IMR-90 (cell line): ENCODE measurements around the gene TMEM256. TPM values are rescaled to one million over a fixed set of nuclear protein-coding genes. Genes with fewer than 3 reads are reported as not detected.
A peak's percentile ranks its signal among the peaks of the same experiment; 100 is the strongest.

Experiments used
- ATAC-seq: fragments of 200-7000 bp; cut with Tn5 transposase; 2 replicates; pipeline ENCODE4 v1.9.1; 2020; ENCODE audit warnings: low read depth, mild to moderate bottlenecking, moderate library complexity
- BruUV-seq: library from RNA; stranded (reverse); fragments of 400-500 nt; replicated peaks from 2 replicates; lab custom pipeline; 2021; lab: Mats Ljungman, UMichigan
- CTCF ChIA-PET: fragments of 300-600 bp; formaldehyde crosslinking; extraction: SDS; loops from one replicate; lab custom pipeline; 2021; ENCODE audit warnings: antibody characterized with exemption; lab: Yijun Ruan, JAX
- POLR2A ChIA-PET: fragments of 300-600 bp; sonication (Branson Sonifier 250); formaldehyde crosslinking; loops from one replicate; lab custom pipeline; 2022; ENCODE audit warnings: antibody characterized with exemption; ENCODE audit not compliant: unreplicated experiment; lab: Charles Lee
- DNase-seq: peaks from one replicate; pipeline ENCODE4 v3.0.0; 2013
- H2AFZ ChIP-seq: replicated peaks from 2 replicates; pipeline ENCODE3; 2013; ENCODE audit warnings: low read length, mild to moderate bottlenecking; ENCODE audit not compliant: poor library complexity
- H2AK5ac ChIP-seq: 2 replicates; pipeline ENCODE4 v1.6.1; 2013; ENCODE audit warnings: low read depth, low read length, inconsistent platforms
- H2AK9ac ChIP-seq: replicated peaks from 2 replicates; pipeline ENCODE3; 2013; ENCODE audit warnings: mild to moderate bottlenecking, low read depth, low read length, moderate library complexity; ENCODE audit not compliant: poor library complexity
- H2BK120ac ChIP-seq: 2 replicates; pipeline ENCODE4 v1.6.1; 2013; ENCODE audit warnings: low read depth, low read length, inconsistent platforms
- H2BK15ac ChIP-seq: 3 replicates; pipeline ENCODE4 v1.6.1; 2013; ENCODE audit warnings: low read depth, low read length, inconsistent platforms
- H2BK20ac ChIP-seq: 2 replicates; pipeline ENCODE4 v1.6.1; 2013; ENCODE audit warnings: low read depth, mild to moderate bottlenecking, inconsistent platforms, low read length, moderate library complexity
- H2BK5ac ChIP-seq: 2 replicates; pipeline ENCODE4 v1.6.1; 2013; ENCODE audit warnings: mild to moderate bottlenecking, low read depth, low read length, inconsistent platforms; ENCODE audit not compliant: poor library complexity, severe bottlenecking
- H3K14ac ChIP-seq: replicated peaks from 2 replicates; pipeline ENCODE4 v1.6.1; 2013; ENCODE audit warnings: low read depth, low read length, inconsistent platforms
- H3K18ac ChIP-seq: 2 replicates; pipeline ENCODE4 v1.6.1; 2013; ENCODE audit warnings: low read depth, low read length, control low read depth
- H3K23ac ChIP-seq: 2 replicates; pipeline ENCODE4 v1.6.1; 2013; ENCODE audit warnings: low read depth, low read length, inconsistent platforms
- H3K27ac ChIP-seq: 2 replicates; pipeline ENCODE4 v1.5.1; 2013; ENCODE audit warnings: mild to moderate bottlenecking, control low read depth, low read length; ENCODE audit not compliant: insufficient read depth
- H3K27me3 ChIP-seq: 2 replicates; pipeline ENCODE4 v1.6.1; 2013; ENCODE audit warnings: low read length; ENCODE audit not compliant: control insufficient read depth, insufficient read depth
- H3K36me3 ChIP-seq: 2 replicates; pipeline ENCODE4 v1.6.1; 2013; ENCODE audit warnings: low read length, mixed read lengths; ENCODE audit not compliant: control insufficient read depth, insufficient read depth
- H3K4ac ChIP-seq: 2 replicates; pipeline ENCODE4 v1.6.1; 2013; ENCODE audit warnings: low read depth, low read length, inconsistent platforms
- H3K4me1 ChIP-seq: 2 replicates; pipeline ENCODE4 v1.6.1; 2013; ENCODE audit warnings: low read length, mixed read lengths; ENCODE audit not compliant: control insufficient read depth, insufficient read depth
- H3K4me2 ChIP-seq: 2 replicates; pipeline ENCODE4 v1.6.1; 2013; ENCODE audit warnings: low read depth, mild to moderate bottlenecking, control low read depth, low read length, moderate library complexity
- H3K4me3 ChIP-seq: 2 replicates; pipeline ENCODE4 v1.5.1; 2013; ENCODE audit warnings: low read depth, mild to moderate bottlenecking, control low read depth, low read length, moderate library complexity; ENCODE audit not compliant: insufficient read depth
- H3K56ac ChIP-seq: 2 replicates; pipeline ENCODE4 v1.6.1; 2013; ENCODE audit warnings: low read length, inconsistent platforms; ENCODE audit not compliant: insufficient read depth; ENCODE audit errors: extremely low read depth
- H3K79me1 ChIP-seq, 2 experiments: 2 replicates each; pipeline ENCODE4 v1.6.1; 2013; ENCODE audit warnings: low read length in 2 of 2, inconsistent platforms in 1 of 2, low read depth in 1 of 2
- H3K9ac ChIP-seq: 2 replicates; pipeline ENCODE4 v1.6.1; 2013; ENCODE audit warnings: low read depth, low read length, control low read depth
- H3K9me1 ChIP-seq: 2 replicates; pipeline ENCODE4 v1.6.1; 2013; ENCODE audit warnings: low read length, inconsistent platforms; ENCODE audit not compliant: insufficient read depth
- H3K9me3 ChIP-seq: 2 replicates; pipeline ENCODE4 v1.6.1; 2013; ENCODE audit warnings: low read length; ENCODE audit not compliant: control insufficient read depth, insufficient read depth
- H4K20me1 ChIP-seq: 2 replicates; pipeline ENCODE4 v1.6.1; 2013; ENCODE audit warnings: low read length, inconsistent platforms; ENCODE audit not compliant: insufficient read depth
- H4K5ac ChIP-seq: 2 replicates; pipeline ENCODE4 v1.6.1; 2013; ENCODE audit warnings: mild to moderate bottlenecking, low read depth, low read length, control low read depth
- H4K8ac ChIP-seq, 2 experiments: 2 replicates each; pipeline ENCODE4 v1.6.1; 2013; ENCODE audit warnings: low read depth in 2 of 2, low read length in 2 of 2, control low read depth in 1 of 2, inconsistent platforms in 1 of 2
- H4K91ac ChIP-seq: 2 replicates; pipeline ENCODE4 v1.6.1; 2013; ENCODE audit warnings: low read depth, low read length, inconsistent platforms; ENCODE audit not compliant: insufficient read depth
- CEBPB ChIP-seq: IDR thresholded peaks from 2 replicates; pipeline ENCODE4 v1.6.1; 2012; ENCODE audit warnings: low read depth, low read length, improper control_type of control experiment
- MAFK ChIP-seq: IDR thresholded peaks from 2 replicates; pipeline ENCODE4 v1.6.1; 2012; ENCODE audit warnings: low read depth, low read length, improper control_type of control experiment
- POLR2A ChIP-seq: IDR thresholded peaks from 2 replicates; pipeline ENCODE4 v1.6.1; 2012; ENCODE audit warnings: mild to moderate bottlenecking, low read depth, low read length
- WGBS, 2 experiments: methylation state at CpG; one replicate each; pipeline versions ENCODE4 v1.1.5 to v1.1.7; 2013; ENCODE audit warnings: missing lambda C conversion rate in 2 of 2; ENCODE audit not compliant: insufficient read length in 1 of 2; ENCODE audit errors: extremely low coverage in 2 of 2; 5-methylcytosine and 5-hydroxymethylcytosine counted together
- dilution Hi-C: fragments of 300-500 bp; cut with HindIII; formaldehyde crosslinking; loops from one replicate; pipeline ENCODE4 v1.14.3; 2018; ENCODE audit warnings: low sequenced_read_pairs; ENCODE audit not compliant: unreplicated experiment
- in situ Hi-C: fragments of 300-500 bp; cut with MboI; formaldehyde crosslinking; loops from 3 replicates; pipeline ENCODE4 v1.14.3; 2019; ENCODE audit warnings: low sequenced_read_pairs, inconsistent platforms, mixed read lengths
- intact Hi-C: fragments of 100-400 bp; cut with micrococcal nuclease; formaldehyde crosslinking; loops from 2 replicates; pipeline ENCODE4 v1.10.0; 2022
- polyA plus RNA-seq, 3 experiments: library from polyadenylated mRNA; depleted of rRNA; stranded (reverse); fragments of >200 nt; gene quantifications; 2 replicates each; pipeline ENCODE4 v1.2.3, GENCODE V29; 2012; ENCODE audit warnings: low replicate concordance in 1 of 3
- total RNA-seq: library from RNA; depleted of rRNA; stranded (reverse); fragments of >200 nt; gene quantifications from 2 replicates; pipeline ENCODE4 v1.2.3, GENCODE V29; 2012
- TF ChIP-seq, protein P1 (sequence below): fragments of 150-350 bp; IDR thresholded peaks from 2 replicates; pipeline ENCODE4 v1.6.1; 2016; ENCODE audit warnings: low read depth, mild to moderate bottlenecking, low read length, moderate library complexity, borderline replicate concordance

TMEM256 gene
- total and polyA plus RNA-seq, 2 of the 4 experiments (the other 2 are of a cell fraction), result 38.4 to 174 TPM

DNA sequence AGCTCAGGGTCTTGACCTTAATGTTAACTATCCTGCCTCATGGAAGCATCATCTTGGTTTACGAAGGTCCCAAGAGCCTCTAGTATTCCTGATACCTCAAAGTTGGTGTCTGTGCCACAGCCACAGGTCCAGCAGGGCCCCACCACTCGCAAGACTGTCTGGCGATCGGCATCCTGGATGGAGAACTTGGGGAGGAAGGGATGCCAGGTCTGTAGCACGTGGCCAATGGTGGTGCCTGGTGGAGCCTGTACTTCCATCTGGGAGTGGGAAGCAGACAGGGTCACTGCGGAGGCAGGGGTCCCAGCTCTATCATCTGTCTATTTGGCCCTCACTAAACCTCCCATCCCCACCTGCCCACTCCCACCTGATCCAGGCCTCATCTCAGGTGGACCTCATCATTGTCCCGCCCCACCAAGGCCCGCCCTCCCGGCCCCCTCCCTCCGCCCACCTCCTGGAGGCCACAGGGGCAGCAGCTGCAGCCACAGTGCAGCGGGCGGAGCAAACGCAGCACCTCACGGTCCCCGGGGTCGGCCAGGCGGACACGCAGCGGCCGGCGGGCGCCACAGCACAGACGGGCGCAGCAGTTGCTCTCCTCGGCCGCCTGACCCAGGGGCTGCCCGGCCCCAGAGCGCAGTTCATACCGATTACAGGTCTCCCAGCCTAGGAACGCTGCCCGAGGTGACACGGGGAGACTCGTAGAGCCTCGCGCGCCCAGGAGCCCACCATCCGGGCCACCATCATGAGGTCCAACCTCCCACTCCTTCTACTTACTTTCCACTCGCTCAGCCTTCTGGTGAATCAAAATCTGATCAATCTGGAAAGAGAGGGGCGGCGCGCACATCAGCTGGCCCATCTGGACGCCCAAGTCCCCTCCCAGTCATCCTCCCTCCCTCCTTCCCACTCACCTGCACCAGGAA, 10.9 kb downstream of the TMEM256 start:
- Histone ChIP-seq H2AFZ (peak overlapping the region; percentile 80), H3K14ac (no peak overlapping the region), H4K8ac (peak overlapping the region in 1 of 2 experiments; percentile 5; a peak in 2 of 4 replicates), H2AK9ac (peak overlapping the region; percentile 86), H2BK15ac (no peak overlapping the region), H3K27me3 (no peaks in the 10 kb centered on the region), H4K91ac (no peak overlapping the region; the same call in 1 of the 2 replicates), H3K4me1 (peaks cover 8% of the 10 kb centered on the region), H4K20me1 (no peaks in the 10 kb centered on the region), H2AK5ac (peak overlapping the region; percentile 37), H3K18ac (no peak overlapping the region), H2BK5ac (no peak overlapping the region), H3K36me3 (peaks cover 41% of the 10 kb centered on the region), H3K4me2 (peak overlapping the region; percentile 65), H3K4me3 (peak overlapping the region; percentile 70), H3K9me1 (peaks cover 7% of the 10 kb centered on the region; the same call in 1 of the 2 replicates), H3K9me3 (no peaks in the 10 kb centered on the region), H3K27ac (no peak overlapping the region; the same call in 1 of the 2 replicates), H3K56ac (no peak overlapping the region), H3K79me1 (peaks cover 14 to 32% of the 10 kb centered on the region in 2 experiments), H2BK120ac (no peak overlapping the region), H4K5ac (no peak overlapping the region), H3K9ac (peak overlapping the region; percentile 87), H3K23ac (0 out of 2 replicates have a peak overlapping the region, but pooled peaks have one; percentile 6), H2BK20ac (no peak overlapping the region), H3K4ac (peak overlapping the region; percentile 8; the same call in 1 of the 2 replicates)
- ChIA-PET POLR2A (interaction anchor here (0.7 kb wide), 1 partner anchor 12 kb away, joined by 4 read pairs; no protein-coding TSS in a partner anchor), CTCF (no interaction called here)
- ATAC-seq (no peak), DNase-seq (no peak)
- BruUV-seq, result TSS peak; percentile 62
- intact Hi-C loops, result no loop called here
- TF ChIP-seq CEBPB (no peak), POLR2A (no peak), MAFK (no peak)
- TF ChIP-seq, protein P1, sequence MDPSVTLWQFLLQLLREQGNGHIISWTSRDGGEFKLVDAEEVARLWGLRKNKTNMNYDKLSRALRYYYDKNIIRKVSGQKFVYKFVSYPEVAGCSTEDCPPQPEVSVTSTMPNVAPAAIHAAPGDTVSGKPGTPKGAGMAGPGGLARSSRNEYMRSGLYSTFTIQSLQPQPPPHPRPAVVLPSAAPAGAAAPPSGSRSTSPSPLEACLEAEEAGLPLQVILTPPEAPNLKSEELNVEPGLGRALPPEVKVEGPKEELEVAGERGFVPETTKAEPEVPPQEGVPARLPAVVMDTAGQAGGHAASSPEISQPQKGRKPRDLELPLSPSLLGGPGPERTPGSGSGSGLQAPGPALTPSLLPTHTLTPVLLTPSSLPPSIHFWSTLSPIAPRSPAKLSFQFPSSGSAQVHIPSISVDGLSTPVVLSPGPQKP, result no peak
- in situ Hi-C loops, result loop anchor here (5.0 kb wide), 1 partner anchor 36 kb away; the partner anchor contains the start of gene TMEM95
- dilution Hi-C loops, result no loop called here
- WGBS, 2 experiments, result 45% methylated on average over 14 of the region's 42 CpGs; no CpG with 5 or more reads in 1 of the 2 experiments
